Tibial nerve (tissue), 3 donors: ENCODE data around the gene KPNA4.

ENCODE experiments used
- CTCF ChIP-seq, 5 experiments: fragments of 200-600 bp in 3 of 5; fragments of 450-650 bp in 2 of 5; sonication (generic) in 3 of 5; IDR thresholded peaks; one replicate each; pipeline ENCODE4 v1.5.1; 2016 to 2019; ENCODE audit warnings: antibody characterized with exemption in 5 of 5, mild to moderate bottlenecking in 3 of 5, moderate library complexity in 2 of 5
- POLR2A ChIP-seq, 2 donors: fragments of 450-650 bp; IDR thresholded peaks; one replicate each; pipeline ENCODE4 v1.6.1; 2017; ENCODE audit warnings: antibody characterized with exemption in 2 of 2, mild to moderate bottlenecking in 2 of 2, moderate library complexity in 2 of 2

- TF ChIP-seq CTCF (IDR thresholded peaks at IDR 0.05) (no peak), POLR2A (IDR thresholded peaks at IDR 0.05) (no peak)
Measured at GRCh38 chr3:160498202-160498601, 67.2 kb downstream of the KPNA4 start.
